Right kidney (tissue), 9 donors: ENCODE data around the gene NOBOX.
"Not testable (repeated sequence)": the region's sequence is repeated elsewhere in the genome, so short reads cannot be mapped to it uniquely, and the experiment has no call there.

Experiments used
- DNase-seq: peaks from one replicate; pipeline ENCODE4 v3.0.0-alpha.2; 2016
- long read RNA-seq, 8 donors: transcript quantifications; one replicate each; lab custom pipeline, GENCODE V29; 2026

Gene NOBOX
- long read RNA-seq, donor 1: 0 reads
- long read RNA-seq, donor 2: 0 reads
- long read RNA-seq, donor 3: 0 reads
- long read RNA-seq, donor 4: 0 reads
- long read RNA-seq, donor 5: 0 reads
- long read RNA-seq, donor 6: 0 reads
- long read RNA-seq, donor 7: 0 reads
- long read RNA-seq, donor 8: 0 reads

DNA sequence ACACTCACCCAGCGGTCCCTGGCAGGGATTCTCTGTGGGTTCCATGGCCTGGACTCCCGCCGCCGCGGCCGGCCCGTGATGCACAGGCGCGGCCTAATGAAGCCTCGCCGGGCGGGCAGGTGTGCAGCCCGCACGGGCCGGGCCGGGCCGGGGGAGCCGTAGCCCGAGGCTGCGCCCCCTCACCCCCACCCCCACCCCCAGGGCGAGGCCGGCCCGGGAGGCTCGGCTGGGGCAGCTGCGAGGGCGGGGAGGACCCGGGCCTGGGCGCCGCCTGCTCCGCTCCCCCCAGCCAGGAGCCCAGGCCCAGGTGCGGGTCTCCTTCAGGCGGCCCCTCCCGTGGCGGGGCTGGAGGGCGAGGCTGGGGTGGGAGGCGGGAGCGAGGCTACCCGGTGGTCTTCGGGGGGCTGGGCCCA is at the start of gene NOBOX:
Gene NOBOX (minus strand): TSS at position 45 of the 413 bp plus-strand sequence.
- no peak for DNase-seq

- DNase-seq: no peak
These were observed 48.6 kb upstream of the NOBOX start for GRCh38 chr7:144452064-144452463.

DNA sequence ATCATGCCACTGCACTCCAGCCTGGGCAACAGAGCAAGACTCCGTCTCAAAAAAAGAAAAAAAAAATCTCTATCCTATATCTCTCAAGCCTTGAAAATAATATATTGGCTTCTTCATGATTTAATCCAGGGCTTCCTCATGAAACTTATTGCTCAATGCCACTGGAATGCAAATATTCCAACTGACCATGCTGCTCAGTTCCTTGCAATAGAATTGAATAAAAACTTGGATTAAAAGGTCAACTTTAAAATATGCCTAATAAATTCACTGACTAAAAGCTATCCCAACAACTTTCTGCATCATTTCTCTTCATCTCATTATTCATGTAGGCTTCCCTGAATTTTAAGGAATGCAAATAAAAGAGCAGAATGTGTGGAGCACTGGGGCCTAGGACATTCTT is 42.1 kb upstream of the NOBOX start:
- DNase-seq: no peak

GRCh38 chr7:144439717-144440205 is 36.3 kb upstream of the NOBOX start:
- DNase-seq: no peak

DNA sequence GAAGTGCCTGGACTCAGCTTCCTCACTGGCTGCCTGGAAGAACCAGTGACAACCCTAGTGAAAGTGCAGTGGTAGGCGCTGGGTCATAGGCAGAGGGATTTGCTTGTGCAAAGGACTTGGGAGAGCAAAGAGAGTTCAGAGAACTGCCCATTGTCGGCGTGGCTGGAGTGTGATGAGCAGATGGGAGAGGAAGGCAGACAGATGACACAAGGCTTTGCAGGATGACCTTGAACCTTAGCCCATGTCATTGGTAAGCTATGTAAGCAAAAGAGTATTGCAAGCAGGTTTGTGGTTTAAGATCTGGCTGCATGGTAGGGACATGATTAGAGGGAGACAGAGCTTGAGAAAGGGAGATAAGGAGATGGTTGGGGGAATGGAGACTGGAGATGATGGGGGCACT is 35.3 kb upstream of the NOBOX start:
- no peak for DNase-seq

GRCh38 chr7:144437370-144438191 is 34.1 kb upstream of the NOBOX start:
- DNase-seq: peak; percentile 18

DNA sequence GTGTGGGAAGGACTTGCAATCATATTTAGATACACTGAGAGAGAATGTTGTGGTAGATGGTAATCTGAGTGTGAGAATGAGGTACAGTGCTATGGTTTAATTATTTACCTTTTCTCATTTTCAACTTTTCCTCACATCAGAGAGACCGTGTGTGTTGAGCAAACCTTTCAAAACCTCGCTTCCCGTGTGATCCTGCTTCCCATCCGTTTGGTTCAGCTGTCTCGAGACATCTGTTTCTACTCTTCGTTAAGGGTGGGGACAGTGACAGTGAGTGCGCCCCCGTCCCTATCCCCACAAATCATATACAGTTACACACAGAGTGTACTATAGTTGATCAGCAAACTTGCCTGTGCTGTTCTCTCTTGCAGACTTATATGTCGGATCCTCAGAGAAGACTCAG is 33.0 kb upstream of the NOBOX start:
- DNase-seq: no peak

DNA sequence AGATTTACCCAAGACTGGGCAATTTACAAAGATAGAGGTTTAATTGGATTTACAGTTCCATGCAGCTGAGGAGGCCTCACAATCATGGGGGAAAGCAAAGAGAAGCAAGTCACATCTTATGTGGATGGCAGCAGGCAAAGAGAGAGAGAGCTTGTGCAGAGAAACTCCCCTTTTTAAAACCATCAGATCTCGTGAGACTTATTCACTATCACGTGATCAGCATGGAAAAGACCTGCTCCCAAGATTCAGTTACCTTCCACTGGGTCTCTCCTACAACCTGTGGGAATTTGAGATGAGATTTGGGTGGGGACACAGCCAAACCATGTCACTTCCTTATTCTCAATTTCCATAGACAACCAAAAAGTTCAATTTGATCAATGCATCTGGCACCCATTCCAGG is 24.9 kb upstream of the NOBOX start:
- DNase-seq: no peak

DNA sequence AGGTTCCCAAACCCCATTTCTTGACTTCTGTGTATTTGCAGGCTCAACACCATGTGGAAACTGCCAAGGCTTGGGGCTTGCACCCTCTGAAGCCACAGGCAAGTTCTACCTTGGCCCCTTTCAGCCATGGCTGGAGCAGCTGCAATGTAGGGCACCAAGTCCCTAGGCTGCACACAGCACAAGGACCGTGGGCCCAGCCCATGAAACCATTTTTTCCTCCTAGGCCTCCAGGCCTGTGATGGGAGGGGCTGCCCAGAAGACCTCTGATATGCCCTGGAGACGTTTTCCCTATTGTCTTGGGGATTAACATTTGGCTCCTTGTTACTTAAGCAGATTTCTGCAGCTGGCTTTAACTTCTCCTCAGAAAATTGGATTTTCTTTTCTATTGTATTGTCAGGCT is 24.0 kb upstream of the NOBOX start:
- not testable (repeated sequence) for DNase-seq

DNA sequence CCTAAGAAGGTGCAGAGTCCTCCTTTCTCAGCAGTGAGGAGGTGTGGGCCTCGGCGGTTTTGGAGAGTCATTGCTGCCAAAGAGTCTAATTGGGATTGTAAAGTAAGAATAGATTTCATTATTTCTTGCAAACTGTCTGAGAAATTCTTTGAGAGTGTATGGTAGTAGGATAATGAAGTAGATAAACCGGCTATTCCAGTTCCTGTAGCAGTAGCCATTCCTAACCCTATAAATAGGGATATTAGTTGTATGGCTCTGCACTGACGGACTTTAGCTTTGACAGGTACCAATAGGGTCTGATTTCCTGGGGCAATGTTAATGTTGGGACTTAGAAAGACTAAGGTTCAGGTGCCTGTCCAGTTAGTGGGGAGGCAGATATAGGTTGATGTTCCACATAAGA is 15.4 kb upstream of the NOBOX start:
- DNase-seq: not testable (repeated sequence)

DNA sequence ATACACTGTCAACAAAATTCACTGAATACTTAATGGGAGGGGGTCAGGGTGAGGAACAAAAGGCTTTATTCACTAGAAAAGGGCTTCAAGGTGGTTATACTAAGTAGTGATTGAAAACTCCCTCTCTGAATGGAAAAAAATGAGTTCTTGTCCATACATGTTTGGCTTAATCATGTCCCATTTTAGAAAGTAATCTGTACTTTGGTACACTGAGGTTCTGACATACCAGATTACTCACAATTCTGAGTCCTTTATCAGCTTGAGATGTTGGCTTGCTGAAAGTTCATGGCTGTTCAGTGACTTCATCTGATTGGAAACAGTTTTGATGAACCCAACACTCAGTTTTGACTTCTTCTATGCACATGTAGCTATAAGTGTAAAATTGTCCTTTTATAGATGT is 12.8 kb upstream of the NOBOX start:
- DNase-seq: no peak

DNA sequence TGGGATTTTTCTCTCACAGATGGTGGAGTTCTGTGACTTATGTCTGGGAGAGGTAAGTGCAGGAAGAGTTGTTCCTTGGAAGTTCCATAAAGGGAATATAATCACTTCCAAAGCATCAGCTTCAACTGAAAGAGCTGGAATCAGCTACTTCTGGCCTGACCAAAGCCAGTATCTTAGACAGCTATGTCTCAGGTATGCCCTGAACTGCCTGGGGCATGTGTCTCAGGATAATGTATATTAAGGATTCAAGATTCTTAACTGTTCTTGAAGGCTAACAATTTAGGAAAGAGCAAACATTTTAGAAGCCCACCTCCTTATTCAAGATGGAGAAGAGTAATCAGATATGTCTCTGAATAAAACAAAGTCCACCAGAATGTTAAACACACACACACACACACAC is 12.4 kb upstream of the NOBOX start:
- DNase-seq: no peak

DNA sequence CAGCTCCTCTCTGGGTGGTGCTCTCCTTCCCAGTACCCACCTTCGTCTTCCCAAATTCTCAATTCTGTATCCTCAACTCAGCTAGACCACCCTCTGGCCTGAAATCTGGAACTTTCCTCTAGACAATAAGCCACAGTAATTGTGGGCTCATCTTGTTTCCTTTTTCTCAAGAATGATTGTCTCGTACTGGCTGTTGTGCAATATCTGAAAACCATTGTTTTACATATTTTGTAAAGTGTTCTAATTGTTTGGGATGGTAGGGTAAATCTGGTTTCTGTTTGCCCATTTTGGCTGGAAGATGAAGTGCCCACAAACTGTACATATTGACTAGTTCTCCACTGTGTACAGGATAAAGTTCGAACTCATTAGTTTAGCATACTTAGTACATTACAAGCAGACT is 11.3 kb upstream of the NOBOX start:
- no peak for DNase-seq

- no peak for DNase-seq
These were observed 6.9 kb upstream of the NOBOX start for GRCh38 chr7:144410441-144410840.

DNA sequence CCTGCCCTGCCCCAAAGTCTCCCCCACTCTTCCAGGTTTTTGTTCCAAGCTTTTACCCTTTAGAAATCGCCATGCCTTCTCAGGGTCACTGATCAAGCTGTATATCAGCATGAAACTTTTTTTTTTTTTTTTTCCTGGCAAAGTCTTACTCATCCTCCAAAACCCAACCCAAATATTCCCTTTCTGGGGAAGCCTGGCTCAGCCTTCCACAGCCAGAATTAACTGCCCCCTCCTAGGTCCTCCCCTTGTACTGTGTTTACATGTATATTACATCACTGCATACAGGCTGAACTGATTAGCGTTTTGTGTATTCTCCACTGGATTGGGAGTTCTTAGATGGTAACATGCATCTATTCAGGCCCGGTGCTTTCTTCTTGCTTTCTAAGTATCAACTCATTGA is 4.6 kb upstream of the NOBOX start:
- no peak for DNase-seq

- DNase-seq: no peak
These were observed 3.9 kb upstream of the NOBOX start for GRCh38 chr7:144407266-144407931.

DNA sequence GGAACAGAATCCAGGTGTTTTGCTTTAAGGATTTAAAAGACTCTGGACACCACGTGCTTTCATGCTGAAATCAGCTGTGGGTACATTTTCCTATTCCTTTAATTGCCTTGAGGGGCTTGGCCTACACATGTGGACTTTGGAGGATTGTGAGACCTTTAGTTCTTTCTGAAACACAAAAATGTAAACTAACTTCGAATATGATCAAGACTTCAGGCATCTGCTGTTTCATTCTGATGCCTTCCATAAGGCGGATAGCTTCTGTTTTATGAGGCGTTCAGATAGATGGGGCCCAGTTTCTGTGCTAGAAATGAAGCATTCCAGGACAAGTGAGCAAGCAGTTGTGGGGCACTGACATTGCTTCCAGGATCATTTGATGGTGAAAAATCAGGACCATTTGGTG is 1.5 kb upstream of the NOBOX start:
- DNase-seq: no peak

DNA sequence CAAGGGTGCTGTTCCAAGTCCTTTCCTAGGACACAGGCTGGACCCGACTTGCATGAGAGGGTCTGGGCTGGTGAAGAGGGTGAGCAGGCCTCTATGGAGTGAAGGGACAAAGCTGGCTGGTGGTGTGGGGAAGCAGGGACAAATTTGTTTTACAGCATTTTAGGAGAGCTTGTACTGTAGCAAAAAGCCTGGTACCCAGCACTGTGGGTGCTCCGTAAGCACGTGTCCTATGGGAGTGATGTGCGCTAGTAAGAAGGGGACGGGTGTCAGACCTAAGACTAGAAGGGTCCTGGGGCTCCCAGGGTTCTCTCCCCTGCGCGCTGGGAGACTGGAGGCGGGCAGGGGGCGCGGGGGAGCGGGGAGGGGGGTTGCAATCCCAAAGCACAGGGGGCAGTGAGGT is 391 bp downstream of the NOBOX start:
- no peak for DNase-seq

DNA sequence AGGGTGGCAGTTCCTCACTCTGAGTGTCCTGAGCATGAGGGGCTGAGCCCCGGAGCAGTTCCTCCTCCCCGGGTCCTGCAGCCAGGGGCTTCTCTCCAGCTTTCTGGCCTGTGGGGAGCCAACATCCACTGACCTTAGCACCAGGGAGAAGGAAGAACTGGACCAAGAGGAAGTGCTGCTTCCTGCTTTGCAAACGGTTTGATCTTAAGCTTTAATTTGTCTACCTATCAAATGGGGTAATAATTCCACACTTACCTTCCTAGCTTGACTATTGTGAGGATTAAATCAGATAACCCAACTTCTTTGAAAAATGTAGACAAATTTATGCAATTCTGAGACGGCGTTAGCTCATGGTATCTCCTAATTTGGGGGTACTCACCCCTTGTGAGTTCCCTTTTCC is 2.0 kb downstream of the NOBOX start:
- no peak for DNase-seq

- no peak for DNase-seq
These were observed 3.5 kb downstream of the NOBOX start for GRCh38 chr7:144399946-144400345.

DNA sequence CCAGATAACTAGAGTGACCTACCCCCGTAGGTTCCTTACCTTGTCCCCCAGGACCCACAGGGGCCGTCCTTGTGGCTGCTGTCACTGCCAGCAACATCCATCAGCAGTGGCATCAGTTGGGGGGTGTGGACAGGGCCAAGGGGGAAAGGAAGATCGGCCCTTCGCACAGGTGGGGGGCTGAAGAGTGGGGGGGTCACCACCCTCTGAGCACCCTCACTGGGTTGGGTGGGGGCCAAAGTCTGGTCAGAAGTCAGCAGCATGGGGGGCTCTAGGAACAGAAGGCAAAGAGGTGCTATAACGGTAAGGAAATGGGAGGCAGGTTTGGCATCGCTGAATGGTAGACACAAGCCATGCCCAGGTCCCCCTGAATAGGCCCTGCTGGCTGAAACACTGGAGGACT is 4.6 kb downstream of the NOBOX start:
- no peak for DNase-seq

DNA sequence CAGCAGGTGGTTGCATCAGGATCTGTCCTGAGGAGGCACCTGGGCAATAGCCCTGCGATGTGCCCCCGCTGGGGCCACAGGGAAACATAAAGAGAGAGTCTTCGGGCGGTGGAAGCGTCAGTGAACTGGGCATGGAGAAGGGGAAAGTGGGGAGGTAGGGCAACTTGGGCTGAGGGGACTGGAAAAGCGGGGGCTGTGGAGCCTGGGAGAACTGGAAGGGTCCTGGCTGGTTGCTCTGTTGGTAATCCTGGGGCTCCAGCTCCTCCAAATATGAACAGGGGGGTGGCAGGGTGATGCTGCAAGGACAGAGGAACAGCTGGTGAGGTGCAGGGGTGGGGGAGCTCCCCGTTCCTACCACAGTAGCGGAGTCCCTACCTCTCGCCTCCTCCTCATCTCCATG is 5.2 kb downstream of the NOBOX start:
- no peak for DNase-seq

DNA sequence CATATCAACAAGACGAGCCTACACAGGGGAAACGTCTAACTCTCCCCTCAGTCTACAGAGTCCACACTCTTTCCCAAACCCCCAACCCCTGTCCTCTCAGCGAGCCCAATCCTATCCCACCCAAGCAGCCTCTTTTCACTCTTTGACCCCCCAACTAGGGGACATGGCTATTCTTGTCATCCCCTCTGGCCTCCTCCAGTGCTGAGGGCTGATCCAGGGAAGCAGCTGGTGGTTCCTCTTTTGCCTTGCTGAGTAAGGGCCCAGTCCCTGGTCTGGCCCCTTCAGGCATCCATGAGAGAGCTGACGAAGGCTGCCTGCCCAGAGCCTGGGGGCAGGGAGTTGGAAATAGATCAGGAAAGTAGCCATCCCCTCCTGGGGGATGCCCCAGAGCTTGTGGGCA is 6.4 kb downstream of the NOBOX start:
- no peak for DNase-seq

DNA sequence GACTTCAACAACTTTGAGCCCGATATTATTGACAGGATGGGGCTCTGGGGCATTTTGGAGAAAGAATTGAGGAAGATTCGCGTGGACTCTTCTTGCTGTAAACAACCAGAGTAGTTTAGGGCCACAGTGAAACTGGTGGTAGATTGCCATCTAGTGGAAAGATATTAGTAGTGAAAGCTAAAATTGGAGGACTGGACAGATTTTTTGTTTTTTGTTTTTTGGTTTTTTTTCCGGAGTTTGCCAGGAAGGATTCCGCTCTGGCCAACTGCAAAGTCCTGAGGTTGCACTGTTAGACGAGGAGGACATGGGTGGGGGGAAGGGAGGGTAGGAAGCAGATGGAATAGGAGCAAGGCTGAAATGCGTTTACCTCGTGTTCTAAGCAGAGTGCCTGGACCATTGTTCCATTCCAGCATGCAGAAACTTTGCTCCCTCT is 11.7 kb downstream of the NOBOX start:
- peak; percentile 56 for DNase-seq
